Testis (tissue), 2 donors: ENCODE data around the gene OXER1.

ENCODE experiments used
- CTCF ChIP-seq, 3 experiments: fragments of 450-650 bp in 2 of 3; fragments of 200-600 bp in 1 of 3; sonication (generic) in 1 of 3; IDR thresholded peaks; one replicate each; pipeline ENCODE4 v1.5.1; 2016 to 2019; ENCODE audit warnings: antibody characterized with exemption in 3 of 3, mild to moderate bottlenecking in 2 of 3, moderate library complexity in 1 of 3
- POLR2A ChIP-seq: fragments of 450-650 bp; IDR thresholded peaks from one replicate; pipeline ENCODE4 v1.6.1; 2017; ENCODE audit warnings: antibody characterized with exemption, mild to moderate bottlenecking, moderate library complexity

DNA sequence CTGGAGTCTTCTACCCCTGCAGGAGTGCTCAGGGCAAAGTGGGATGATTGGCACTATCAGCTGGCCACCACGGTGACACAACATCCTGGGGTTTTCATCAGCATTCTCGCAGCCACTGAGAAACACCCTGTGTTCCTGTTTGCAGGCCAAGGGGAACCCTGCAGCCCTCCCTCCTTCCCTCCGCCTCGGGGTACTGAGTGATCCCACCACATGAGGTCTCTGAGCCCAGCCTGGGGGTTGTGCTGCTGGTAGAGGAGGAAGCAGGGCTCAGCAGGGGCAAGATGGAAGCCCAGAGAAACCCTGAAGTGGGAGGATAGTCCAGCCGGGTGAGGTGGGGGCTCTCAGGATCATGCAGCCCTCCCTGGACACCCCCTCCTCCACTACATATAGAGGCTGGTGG is at the start of gene OXER1:
- TF ChIP-seq CTCF (IDR thresholded peaks at IDR 0.05) = no peak
- TF ChIP-seq POLR2A = no peak
